ENCODE results near the gene DNAJC13.

DNAJC13 gene

GRCh38 chr3:132488151-132488550 is 70.8 kb downstream of the DNAJC13 start:
- Histone ChIP-seq H3K9ac (ENCODE audit: low read depth, low read length, poor library complexity, severe bottlenecking) (no peak overlapping the region), H2AFZ (ENCODE audit: low read length) (no peak overlapping the region), H3K79me2 (ENCODE audit: insufficient read depth, low read length) (no peaks in the 10 kb centered on the region), H3K36me3 (ENCODE audit: insufficient read depth, low read length) (peaks cover 42% of the 10 kb centered on the region; the same call in 1 of the 2 replicates), H3K9me2 (replicated peaks; ENCODE audit: low read depth, low read length) (no peaks in the 10 kb centered on the region), H3F3A (ENCODE audit: low read depth) (no peaks in the 10 kb centered on the region), H4K20me1 (ENCODE audit: insufficient read depth, low read length, poor library complexity, severe bottlenecking) (no peaks in the 10 kb centered on the region), H3K9me3 (ENCODE audit: insufficient read depth, low read depth, low read length) (no peaks in the 10 kb centered on the region), H3K4me1 (ENCODE audit: insufficient read depth, low read length, poor library complexity, severe bottlenecking) (peaks cover 3% of the 10 kb centered on the region), H3K27me3 (ENCODE audit: insufficient read depth, low read length, poor library complexity, severe bottlenecking) (no peaks in the 10 kb centered on the region), H3K4me3 (ENCODE audit: low read length, poor library complexity, severe bottlenecking) (no peak overlapping the region), H3K4me2 (ENCODE audit: low read depth, low read length, poor library complexity, severe bottlenecking) (no peak overlapping the region)
- TF ChIP-seq CTCF (conservative IDR thresholded peaks at IDR 0.05; ENCODE audit: low read length) = no peak
- no peak for TF ChIP-seq EZH2phosphoT487 (IDR thresholded peaks at IDR 0.05; ENCODE audit: borderline replicate concordance)

GRCh38 chr3:132499071-132499470 is 81.8 kb downstream of the DNAJC13 start:
- no peaks in the 10 kb centered on the region for H3F3A ChIP-seq (ENCODE audit: low read depth)
- no peaks in the 10 kb centered on the region for H3K9me2 ChIP-seq (replicated peaks; ENCODE audit: low read depth, low read length)
- no peak overlapping the region for H3K4me2 ChIP-seq (ENCODE audit: low read depth, low read length, poor library complexity, severe bottlenecking)
- H3K9me3 ChIP-seq (ENCODE audit: insufficient read depth, low read depth, low read length) = no peaks in the 10 kb centered on the region
- H3K4me1 ChIP-seq (ENCODE audit: insufficient read depth, low read length, poor library complexity, severe bottlenecking) = no peaks in the 10 kb centered on the region
- H3K27me3 ChIP-seq (ENCODE audit: insufficient read depth, low read length, poor library complexity, severe bottlenecking) = no peaks in the 10 kb centered on the region
- peaks cover 89% of the 10 kb centered on the region for H3K36me3 ChIP-seq (ENCODE audit: insufficient read depth, low read length)
- TF ChIP-seq EZH2phosphoT487 (IDR thresholded peaks at IDR 0.05; ENCODE audit: borderline replicate concordance) = no peak
- TF ChIP-seq CTCF (conservative IDR thresholded peaks at IDR 0.05; ENCODE audit: low read length) = no peak
- no peaks in the 10 kb centered on the region for H4K20me1 ChIP-seq (ENCODE audit: insufficient read depth, low read length, poor library complexity, severe bottlenecking)
- no peaks in the 10 kb centered on the region for H3K79me2 ChIP-seq (ENCODE audit: insufficient read depth, low read length)
- no peak overlapping the region for H2AFZ ChIP-seq (ENCODE audit: low read length)
- H3K4me3 ChIP-seq (ENCODE audit: low read length, poor library complexity, severe bottlenecking) = no peak overlapping the region
- no peak overlapping the region for H3K9ac ChIP-seq (ENCODE audit: low read depth, low read length, poor library complexity, severe bottlenecking)

- no peak overlapping the region for H2AFZ ChIP-seq (ENCODE audit: low read length)
- no peak for TF ChIP-seq CTCF (conservative IDR thresholded peaks at IDR 0.05; ENCODE audit: low read length)
- no peak for TF ChIP-seq EZH2phosphoT487 (IDR thresholded peaks at IDR 0.05; ENCODE audit: borderline replicate concordance)
- H3K27me3 ChIP-seq (ENCODE audit: insufficient read depth, low read length, poor library complexity, severe bottlenecking) = no peaks in the 10 kb centered on the region
- H3K4me3 ChIP-seq (ENCODE audit: low read length, poor library complexity, severe bottlenecking) = no peak overlapping the region
- no peaks in the 10 kb centered on the region for H4K20me1 ChIP-seq (ENCODE audit: insufficient read depth, low read length, poor library complexity, severe bottlenecking)
- H3K9me3 ChIP-seq (ENCODE audit: insufficient read depth, low read depth, low read length) = no peaks in the 10 kb centered on the region
- peaks cover 85% of the 10 kb centered on the region for H3K36me3 ChIP-seq (ENCODE audit: insufficient read depth, low read length)
- no peak overlapping the region for H3K9ac ChIP-seq (ENCODE audit: low read depth, low read length, poor library complexity, severe bottlenecking)
- no peaks in the 10 kb centered on the region for H3K9me2 ChIP-seq (replicated peaks; ENCODE audit: low read depth, low read length)
- H3K79me2 ChIP-seq (ENCODE audit: insufficient read depth, low read length) = no peaks in the 10 kb centered on the region
- H3K4me2 ChIP-seq (ENCODE audit: low read depth, low read length, poor library complexity, severe bottlenecking) = no peak overlapping the region
- no peaks in the 10 kb centered on the region for H3K4me1 ChIP-seq (ENCODE audit: insufficient read depth, low read length, poor library complexity, severe bottlenecking)
- no peaks in the 10 kb centered on the region for H3F3A ChIP-seq (ENCODE audit: low read depth)
Observed at GRCh38 chr3:132503559-132503958, 86.3 kb downstream of the DNAJC13 start.

Measured in Loucy (cell line).